ENCODE data around the gene TASP1.

GRCh38 chr20:13654463-13655023 is 15.8 kb upstream of the TASP1 start:
- TF ChIP-seq EZH2 (IDR thresholded peaks at IDR 0.05; ENCODE audit: insufficient read depth, low read length) = no peak
- no peak for TF ChIP-seq CTCF (IDR thresholded peaks at IDR 0.05; ENCODE audit: insufficient read depth, low read depth, low read length)
